Stimulated activated CD4-positive, alpha-beta T cell treated with anti-CD3 and anti-CD28 coated beads, TNF-alpha, amount 100 ng/mL, for 24 hours (primary cell): ENCODE results near the gene C12orf76.
"Not testable (repeated sequence)": the region's sequence is repeated elsewhere in the genome, so short reads cannot be mapped to it uniquely, and the experiment has no call there.

Source experiments
- DNase-seq, 3 experiments: peaks; one replicate each; pipeline ENCODE4 v3.0.0-alpha.2; 2020; ENCODE audit warnings: low read depth in 3 of 3

C12orf76 gene

DNA sequence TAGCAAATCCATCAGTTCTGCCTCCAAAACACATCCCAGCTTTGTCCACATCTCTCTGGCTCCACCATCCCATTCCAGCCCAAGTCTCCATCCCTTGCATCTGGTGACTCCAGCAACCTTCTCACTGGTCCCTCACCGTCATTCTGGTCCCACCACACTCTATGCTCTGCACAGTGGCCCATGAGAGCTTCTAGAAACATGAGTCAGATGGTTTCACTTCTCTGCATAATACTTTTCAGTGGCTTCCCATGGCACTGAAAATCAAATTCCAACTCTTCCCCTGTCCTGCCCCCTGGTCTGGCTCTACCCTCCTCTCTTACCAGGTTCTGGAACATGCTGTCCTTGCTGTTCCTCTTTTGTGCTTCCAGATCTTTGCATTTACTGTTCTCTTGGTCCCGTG lies 17.2 kb upstream of the C12orf76 start:
- no peak for DNase-seq

DNA sequence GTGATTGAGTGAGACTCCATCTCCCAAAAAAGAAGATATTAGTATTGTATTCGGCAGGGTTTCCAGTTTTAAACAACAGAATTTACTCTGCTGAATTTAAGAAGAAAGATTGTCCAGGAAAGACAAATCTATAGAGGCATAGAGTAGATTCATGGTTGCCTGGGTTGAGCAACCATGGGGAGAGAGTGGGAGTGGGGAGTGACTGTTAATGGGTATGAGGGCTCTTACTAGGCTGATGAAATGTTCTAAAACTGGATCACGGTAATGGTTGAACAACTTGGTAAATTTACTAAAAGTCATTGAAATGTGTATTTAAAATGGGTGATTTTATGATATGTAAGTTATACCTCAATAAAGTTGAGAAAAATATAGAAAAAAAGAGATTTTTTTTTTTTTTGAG lies 13.9 kb upstream of the C12orf76 start:
- no peak for DNase-seq

DNA sequence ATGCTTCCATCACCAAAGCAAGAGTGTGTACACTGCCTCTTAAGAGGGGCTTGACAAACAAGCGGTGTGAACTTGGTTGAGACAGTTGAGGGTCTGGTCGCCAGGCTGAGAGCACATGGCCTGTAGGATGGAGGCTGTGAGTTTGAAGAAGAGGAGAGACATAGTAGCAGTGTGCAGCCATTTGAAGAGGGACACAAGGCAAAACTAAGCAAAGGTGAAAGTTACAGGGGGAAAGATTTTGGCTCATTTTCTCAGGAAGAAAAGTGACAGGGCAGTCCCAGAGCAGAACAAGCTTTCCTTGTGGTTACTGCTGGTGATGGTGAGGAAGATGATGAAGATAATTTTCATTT lies 11.3 kb upstream of the C12orf76 start:
- no peak for DNase-seq

DNA sequence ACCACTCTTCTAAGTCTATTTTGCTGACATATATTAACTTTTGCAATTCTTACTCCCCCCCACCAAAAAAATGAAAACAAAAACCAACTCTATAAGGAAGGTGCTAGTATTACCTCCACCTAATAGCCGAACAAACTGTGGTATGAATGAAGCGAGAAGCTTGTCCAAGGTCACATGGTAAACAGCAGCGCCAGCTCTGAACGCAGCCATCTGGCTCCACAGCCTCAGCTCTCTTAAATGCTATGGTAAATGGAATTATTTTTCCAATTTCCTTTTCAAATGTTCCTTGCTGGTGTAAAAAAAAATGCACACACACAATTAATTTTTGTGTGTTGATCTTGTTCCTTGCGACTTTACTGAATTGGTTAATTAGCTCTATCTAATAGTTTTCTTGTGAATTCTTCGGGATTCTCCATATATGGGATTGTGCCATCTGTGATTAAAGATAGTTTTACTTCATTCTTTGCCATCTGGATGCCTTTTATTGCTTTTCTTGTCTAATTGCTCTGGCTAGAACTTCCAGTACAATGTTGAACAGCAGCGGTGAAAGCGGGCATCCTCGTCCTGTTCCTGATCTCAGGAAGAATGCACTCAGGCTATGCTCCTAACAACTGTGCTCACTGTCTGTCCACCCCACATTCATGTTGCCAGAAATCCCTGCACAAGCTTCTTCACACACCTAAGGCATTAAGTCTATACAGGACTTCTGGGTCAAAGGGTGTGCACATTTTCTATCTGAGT lies 10.7 kb upstream of the C12orf76 start:
- no peak for DNase-seq

DNA sequence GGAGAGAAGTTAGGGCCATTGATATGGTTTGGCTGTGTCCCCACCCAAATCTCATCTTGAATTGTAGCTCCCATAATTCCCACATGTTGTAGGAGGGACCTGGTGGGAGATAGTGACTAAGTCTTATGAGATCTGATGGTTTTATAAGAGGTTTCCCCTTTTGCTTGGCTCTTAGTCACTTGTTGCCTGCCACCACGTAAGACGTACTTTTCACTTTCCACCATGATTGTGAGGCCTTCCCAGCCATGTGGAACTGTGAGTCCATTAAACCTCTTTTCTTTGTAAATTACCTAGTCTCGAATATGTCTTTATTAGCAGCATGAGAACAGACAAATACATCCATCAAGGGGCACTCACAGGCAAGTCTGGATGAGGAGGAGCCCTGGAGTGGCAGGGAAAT lies 8.3 kb upstream of the C12orf76 start:
- not testable (repeated sequence) for DNase-seq

DNA sequence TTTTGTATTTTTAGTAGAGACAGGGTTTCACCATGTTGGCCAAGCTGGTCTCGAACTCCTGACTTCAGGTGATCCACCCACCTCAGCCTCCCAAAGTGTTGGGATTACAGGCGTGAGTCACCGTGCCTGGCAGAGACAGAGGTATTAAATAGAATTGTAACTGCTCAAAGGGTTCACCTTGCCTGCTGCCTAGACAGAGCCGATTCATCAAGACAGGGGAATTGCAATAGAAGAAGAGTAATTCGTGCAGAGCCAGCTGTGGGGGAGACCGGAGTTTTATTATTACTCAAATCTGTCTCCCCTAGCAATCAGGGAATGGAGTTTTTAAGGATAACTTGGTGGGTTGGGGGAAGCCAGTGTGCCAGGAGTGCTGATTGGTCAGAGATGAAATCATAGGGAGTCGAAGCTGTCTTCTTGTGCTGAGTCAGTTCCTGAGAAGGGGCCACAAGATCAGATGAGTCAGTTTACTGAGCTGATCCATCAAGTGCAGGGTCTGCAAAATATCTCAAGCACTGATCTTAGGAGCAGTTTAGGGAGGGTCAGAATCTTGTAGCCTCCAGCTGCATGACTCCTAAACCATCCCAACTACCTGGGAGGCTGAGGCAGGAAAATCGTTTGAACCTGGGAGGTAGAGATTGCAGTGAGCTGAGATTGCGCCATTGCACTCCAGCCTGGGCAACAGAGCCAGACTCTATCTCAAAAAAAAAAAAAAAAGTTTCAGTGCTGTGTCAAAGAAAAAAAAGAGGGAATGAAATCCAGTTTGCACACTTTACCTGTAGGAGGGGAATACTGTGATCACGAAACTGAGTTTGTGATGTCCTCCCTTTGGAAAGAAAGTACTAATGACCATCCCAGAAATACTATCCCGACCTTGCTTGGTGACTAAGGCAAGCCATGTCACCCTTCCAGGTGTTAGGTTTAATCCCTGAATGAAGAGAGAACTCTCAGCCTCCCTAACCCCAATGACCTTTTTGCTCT lies 7.3 kb upstream of the C12orf76 start:
- not testable (repeated sequence) for DNase-seq

DNA sequence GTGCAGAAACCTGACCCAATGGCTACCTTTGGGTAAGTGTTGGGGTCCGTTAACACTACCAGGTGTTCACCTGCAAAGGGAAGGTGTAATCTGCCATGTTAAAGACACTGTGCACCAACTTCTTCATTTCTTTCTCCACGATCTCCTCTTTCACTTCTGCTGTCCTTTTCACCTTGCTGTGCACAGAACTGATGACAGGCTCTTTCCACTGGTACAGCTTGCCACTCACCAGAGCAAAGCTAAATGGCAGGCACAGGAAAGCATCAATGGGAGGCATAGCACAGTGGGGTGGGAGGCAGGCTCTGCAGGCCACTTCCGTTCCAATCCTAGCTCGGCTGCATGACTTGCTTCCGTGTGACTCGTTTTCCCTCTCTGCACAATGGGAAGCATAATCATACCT lies 2.6 kb upstream of the C12orf76 start:
- no peak for DNase-seq

DNA sequence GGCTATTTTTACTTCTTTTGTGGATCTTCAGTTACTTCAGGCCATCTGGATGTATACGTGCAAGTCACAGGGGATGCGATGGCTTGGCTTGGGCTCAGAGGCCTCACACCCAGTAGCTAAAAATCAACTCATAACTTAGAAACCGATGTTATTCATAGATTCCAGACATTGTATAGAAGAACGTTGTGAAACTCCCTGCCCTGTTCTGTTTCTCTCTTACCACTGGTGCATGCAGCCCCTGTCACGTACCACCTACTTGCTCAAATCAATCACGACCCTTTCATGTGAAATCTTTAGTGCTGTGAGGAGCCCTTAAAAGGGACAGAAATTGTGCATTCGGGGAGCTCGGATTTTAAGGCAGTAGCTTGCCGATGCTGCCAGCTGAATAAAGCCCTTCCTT lies 1.3 kb upstream of the C12orf76 start:
- DNase-seq: not testable (repeated sequence)

DNA sequence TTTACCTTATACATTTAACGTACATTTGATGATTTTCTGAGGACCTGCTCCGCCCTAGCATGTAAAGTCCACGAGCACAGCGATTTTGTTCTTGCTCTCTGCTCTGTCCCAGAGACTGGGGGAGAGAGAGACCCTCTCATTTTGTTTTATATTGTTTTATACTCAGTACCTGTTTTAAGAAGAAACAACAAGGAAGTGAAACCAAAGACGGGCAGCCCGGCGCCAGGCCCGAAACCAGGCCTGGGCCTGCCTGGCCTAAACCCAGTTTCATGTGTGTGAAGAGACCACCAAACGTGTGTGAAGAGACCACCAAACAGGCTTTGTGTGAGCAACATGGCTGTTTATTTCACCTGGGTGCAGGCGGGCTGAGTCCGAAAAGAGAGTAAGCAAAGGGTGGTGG lies 712 bp upstream of the C12orf76 start:
- not testable (repeated sequence) for DNase-seq

DNA sequence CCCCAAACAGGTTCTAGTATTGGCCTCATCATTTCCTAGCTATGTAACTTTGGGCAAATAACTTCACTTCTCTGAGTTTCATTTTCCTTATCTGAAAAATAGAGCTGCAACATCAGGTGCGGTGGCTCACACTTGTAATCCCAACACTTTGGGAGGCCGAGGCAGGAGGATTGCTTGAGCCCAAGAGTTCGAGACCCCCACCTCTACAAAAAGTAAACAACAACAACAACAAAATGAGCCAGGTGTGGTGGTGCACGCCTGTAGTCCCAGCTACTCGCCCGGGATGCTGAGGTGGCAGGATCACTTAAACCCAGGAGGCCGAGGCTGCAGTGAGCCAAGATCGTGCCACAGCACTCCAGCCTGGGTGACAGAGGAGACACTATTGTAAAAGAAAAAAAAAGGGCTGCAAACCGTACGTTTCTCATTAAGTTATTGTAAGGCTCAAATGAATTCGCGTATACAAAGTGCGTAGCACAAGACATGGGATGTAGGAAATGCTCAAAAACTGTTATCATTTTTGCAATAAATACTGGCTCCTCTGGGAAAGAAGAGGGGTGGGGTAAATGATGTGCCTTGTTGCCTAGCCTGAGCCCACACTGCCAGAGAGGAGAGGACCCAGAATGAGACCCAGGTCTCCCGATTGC lies 903 bp downstream of the C12orf76 start:
- DNase-seq: no peak

DNA sequence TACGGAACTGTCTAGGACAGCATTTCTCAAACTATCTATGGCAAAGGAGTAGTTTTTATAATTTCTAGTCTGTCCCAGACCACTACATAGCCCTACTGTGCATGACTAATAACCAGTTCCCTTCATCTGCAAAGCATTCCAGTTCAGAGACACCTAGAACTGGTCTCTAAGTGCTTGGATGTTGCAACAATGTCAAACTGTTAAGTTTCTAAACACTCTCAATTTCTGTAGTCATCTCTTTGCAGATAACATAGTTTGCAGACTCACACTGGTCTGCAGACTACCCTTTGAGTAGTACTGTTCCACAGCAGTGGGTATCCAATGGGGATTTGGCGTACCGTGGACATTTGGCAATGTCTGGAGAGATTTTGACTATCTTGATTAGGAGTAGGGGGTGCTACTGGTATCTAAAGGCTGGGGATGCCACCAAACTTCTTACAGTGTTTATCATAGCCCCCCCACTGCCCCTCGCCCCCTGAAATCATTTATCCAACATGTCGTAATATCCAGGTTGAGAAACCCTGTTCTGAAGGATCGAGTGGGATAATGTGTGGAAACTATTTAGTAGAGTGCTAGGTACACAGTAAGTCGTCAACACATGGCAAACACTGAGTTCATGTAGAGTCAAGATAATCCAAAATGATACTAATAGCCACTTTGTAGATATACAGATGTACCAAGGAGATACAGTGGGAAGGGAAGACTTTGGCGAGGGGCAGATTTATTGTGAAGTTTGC lies 1.7 kb downstream of the C12orf76 start:
- no peak for DNase-seq

DNA sequence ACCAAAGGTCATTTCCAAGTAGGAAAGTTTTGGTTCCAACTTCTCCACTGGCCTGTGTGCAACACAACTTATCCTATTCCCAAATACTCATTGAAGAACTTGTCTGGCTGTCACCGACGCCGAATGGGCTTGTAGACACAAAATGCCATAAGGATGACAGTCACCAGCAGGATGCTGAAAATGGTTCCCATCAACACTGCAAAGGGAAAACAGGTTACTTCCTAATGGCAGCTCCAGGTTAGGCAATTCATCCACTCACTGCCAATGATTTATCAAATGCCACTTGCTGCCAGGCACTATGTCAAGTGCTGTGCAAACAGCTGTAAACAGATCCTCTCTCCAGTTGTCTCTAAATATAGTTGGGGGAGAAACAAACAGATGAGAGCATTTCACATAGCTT lies 6.1 kb downstream of the C12orf76 start:
- no peak for DNase-seq

DNA sequence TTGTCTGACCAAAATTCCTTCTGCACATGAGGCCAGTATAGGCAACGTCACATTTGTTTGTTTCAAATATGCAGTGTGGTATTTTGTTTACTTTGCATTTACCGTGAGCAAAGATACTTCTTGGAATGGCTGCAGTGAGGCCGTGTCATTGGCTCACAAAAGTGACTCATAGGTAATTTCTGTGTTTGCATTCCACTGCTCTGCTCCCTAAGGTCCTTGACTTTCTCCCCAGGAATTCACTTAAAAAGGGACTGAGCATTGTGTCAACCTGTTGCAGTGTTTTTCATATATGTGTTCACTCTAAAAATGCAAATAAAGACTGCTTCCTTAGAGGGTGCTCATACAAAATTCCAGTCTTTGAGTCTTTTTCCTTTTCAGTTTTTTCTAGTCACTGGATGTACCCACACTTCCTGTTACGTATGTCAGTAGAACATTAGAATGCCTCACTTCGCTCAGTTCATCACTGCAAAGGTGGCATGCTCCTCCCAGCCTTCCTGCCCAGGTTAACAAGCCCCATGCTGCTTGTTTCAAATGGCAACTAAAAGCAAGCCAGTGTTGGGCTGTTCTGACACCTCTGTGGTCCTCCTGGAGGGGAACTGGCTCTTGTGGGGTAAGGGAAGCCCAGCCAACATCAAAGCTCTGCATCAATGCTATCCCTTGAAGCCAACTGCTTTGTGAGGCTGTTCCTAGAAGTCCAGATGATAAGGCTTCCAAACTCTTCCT lies 9.1 kb downstream of the C12orf76 start:
- no peak for DNase-seq

DNA sequence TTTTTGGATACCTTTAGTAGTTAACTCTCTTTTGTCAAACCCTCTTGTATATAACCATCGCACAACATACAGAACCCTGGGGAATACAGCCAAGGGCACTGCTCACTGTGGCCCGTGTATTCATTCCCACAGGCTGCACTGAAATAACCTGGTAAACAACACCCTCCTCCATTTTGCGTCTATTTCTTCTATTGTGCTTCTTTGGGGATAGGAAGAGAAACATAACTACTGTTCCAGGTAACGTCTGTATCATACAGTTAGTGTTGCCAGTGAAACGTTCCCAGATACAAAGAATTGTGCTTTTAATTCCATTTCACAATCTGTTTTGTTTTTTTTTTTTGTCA lies 9.6 kb downstream of the C12orf76 start:
- DNase-seq: no peak

DNA sequence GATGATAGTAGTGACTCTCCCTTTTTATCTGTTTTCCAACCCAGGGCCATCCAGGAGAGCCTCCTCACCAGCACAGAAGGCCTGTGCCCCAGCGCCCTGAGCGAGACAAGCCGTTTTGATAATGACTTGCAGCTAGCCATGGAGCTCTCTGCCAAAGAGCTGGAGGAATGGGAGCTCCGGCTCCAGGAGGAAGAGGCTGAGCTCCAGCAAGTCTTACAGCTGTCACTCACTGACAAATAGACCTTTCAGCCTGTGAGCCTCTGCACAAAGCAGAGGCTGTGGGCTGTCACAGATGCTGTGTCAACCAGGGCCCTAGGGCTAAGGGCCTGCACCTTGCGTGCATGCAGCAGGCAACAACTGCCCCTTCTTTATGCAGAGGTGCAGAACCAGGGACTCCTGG lies 11.0 kb downstream of the C12orf76 start:
- DNase-seq: no peak

DNA sequence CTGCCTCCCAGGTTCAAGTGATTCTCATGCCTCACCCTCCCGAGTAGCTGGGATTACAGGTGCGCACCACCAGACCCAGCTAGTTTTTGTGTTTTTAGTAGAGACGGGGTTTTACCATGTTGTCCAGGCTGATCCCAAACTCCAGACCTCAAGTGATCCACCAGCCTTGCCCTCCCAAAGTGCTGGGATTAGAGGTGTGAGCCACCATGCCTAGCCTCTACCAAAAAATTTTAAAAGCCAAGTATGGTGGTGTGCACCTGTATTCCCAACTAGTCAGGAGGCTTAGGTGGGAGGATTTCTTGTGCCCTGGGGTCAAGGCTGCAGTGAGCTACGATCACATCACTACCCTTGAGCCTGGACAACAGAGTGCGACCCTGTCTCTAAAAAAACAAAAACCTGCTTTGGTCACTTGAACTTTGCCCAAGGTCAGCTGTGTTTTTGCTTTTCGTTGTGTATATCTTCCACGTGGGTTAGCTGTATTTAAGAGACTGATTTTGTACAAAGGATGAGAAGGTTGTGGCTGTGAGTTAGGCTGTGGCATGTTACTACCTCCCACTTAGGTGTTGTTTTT lies 12.7 kb downstream of the C12orf76 start:
- no peak for DNase-seq

DNA sequence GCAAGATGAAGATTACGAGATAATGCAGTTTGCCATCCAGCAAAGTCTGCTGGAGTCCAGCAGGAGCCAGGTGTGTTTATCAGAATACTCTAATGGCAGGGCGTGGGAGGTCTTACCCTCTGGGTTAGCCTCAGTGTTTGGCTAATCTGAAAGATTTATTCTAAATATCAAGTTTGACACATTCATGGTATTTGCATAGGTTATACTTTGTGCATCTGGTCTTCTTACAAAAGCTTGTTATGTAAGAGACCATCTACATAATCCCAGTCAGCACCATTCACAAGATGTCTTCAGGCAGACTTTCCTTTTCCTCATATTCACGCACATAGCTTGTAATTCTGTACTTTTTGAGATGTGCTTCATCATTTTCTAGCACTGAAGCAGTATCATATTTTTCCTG lies 14.4 kb downstream of the C12orf76 start:
- no peak for DNase-seq

DNA sequence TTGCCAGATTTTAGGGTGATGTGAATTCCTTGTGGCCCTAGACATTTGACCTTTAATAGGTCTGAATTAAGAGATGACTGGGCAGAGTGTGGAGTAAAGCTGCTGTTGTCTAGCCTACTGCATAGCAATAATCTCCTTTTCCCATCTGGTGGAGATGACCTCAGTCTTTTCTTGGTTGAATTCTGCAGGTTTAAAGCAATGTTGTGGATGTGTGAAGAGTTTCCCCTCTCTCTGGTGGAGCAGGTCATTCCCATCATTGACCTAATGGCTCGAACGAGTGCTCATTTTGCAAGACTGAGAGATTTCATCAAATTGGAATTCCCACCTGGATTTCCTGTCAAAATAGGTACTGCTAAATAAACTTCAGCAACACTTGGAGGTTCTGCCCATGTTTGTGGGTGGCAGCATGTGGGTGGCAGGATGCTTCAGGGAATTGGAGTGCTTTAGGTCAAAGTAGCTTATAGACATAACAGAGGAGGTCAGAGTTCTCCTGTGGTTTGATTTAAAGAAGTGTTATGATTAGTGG lies 19.0 kb downstream of the C12orf76 start:
- no peak for DNase-seq

DNA sequence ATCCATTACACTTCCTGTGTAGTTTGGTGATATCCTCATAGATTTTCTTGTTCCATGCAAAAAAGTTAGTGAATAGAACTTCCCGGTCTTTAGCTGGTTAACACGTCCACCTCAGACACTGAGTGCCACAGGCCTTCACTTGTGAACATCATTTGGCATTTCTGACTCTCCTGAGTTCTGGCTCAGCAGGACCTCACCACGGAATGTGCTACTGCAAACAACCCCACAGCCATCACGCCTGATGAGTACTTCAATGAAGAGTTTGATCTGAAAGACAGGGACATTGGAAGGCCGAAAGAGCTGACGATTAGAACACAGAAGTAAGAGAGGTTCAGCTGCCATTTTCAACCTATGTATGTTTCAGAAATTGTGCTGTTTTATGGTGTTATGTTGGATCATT lies 20.0 kb downstream of the C12orf76 start:
- no peak for DNase-seq

DNA sequence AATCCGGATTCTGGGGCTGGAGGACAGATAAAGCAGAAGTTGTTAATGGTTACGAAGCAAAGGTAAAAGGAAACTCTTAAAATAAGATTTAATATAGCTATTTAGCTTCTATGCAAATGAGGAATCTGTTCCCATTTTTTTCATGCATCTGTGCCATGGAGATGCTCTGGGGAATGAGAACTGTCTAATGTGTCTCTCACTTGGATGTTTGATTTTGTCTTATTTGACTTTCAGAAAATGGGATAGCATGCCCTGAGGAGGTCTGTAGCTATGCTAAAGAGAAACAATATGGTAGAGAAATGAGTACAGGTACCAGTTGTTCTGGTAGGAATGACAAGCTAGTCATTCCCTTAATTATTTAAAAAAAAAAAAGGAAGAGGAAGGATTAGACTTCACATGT lies 24.3 kb downstream of the C12orf76 start:
- DNase-seq: no peak
